Heart left ventricle (tissue), 13 donors: Measurements from ENCODE around the gene THSD4.

Experiments used
- POLR2A ChIP-seq, 2 donors: fragments of 450-650 bp; IDR thresholded peaks; one replicate each; pipeline ENCODE4 v1.6.1; 2017; ENCODE audit warnings: antibody characterized with exemption in 2 of 2, mild to moderate bottlenecking in 2 of 2, moderate library complexity in 2 of 2
- TF ChIP-seq, protein P1 (sequence below), 12 donors: fragments of 200-600 bp; sonication (generic) in 4 of 12; IDR thresholded peaks; one replicate each; pipeline versions ENCODE4 v1.5.0 to v1.8.0; 2018 to 2022; ENCODE audit warnings: antibody characterized with exemption in 12 of 12, mild to moderate bottlenecking in 5 of 12
- donor health status: ischemic (EF 13 %, LVEDD 7.1; RV severe dilation, severe dysfunction).
- donor health status: DM: no; HTN: yes; CAD: no.
- donor health status: DM: no; HTN: no; CAD: no.
- donor health status: ischemic (EF 25% LVEDD 6.9; RV normal size, moderate dysfunction).
- donor health status: ischemic (EF 25% LVEDD 5.7; RV mildly dilated, moderate dysfunction).
- donor health status: ischemic (EF 35%, LVEDD 5.7; RV mildly dilated, moderate dysfunction).
- donor health status: nonischemic (EF 11% LVEDD 7.7; RV severe dilation, severe dysfunction).
- donor health status: DM: yes; HTN: yes; CAD: no.
- donor health status: PGD.
- donor health status: ischemic (EF 29% LVEDD 5.4; RV normal size, mild dysfunction).
- donor health status: nonischemic (EF 23%, LVEDD 6.1; RV moderate dilation, normal function).

DNA sequence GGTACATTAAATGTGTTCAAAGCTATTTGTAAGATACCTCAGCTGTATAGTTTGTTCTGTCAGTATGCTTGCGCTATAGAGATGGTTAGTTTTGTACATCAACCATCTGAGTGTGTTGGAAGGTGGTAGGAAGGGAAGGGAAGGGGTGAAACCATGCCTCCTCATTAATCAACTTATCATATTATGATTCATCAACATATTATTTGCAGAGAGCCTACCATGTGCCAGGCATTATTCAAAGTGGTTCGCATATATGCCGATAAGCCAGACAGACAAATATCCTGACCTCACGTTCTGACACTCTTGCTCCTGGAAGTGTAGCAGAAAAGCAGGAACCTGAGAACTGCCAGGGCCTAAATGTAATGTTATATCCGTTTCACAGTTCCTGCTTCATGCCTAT lies 447.0 kb downstream of the THSD4 start:
- TF ChIP-seq, protein P1, sequence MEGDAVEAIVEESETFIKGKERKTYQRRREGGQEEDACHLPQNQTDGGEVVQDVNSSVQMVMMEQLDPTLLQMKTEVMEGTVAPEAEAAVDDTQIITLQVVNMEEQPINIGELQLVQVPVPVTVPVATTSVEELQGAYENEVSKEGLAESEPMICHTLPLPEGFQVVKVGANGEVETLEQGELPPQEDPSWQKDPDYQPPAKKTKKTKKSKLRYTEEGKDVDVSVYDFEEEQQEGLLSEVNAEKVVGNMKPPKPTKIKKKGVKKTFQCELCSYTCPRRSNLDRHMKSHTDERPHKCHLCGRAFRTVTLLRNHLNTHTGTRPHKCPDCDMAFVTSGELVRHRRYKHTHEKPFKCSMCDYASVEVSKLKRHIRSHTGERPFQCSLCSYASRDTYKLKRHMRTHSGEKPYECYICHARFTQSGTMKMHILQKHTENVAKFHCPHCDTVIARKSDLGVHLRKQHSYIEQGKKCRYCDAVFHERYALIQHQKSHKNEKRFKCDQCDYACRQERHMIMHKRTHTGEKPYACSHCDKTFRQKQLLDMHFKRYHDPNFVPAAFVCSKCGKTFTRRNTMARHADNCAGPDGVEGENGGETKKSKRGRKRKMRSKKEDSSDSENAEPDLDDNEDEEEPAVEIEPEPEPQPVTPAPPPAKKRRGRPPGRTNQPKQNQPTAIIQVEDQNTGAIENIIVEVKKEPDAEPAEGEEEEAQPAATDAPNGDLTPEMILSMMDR (IDR thresholded peaks at IDR 0.05), result no peak
- no peak for TF ChIP-seq POLR2A (IDR thresholded peaks at IDR 0.05)
